ENCODE results near the gene PPP1R14D.
"Not testable (repeated sequence)": the region's sequence is repeated elsewhere in the genome, so short reads cannot be mapped to it uniquely, and the experiment has no call there.

GRCh38 chr15:40861147-40861546 lies 32.6 kb upstream of the PPP1R14D start:
- not testable (repeated sequence) for TF ChIP-seq POLR2A (IDR thresholded peaks at IDR 0.05); CTCF (IDR thresholded peaks at IDR 0.05 in 8 of 11, conservative IDR thresholded peaks at IDR 0.05 in 3 of 11)

All from spleen (tissue), 7 donors.